Left renal cortex interstitium (tissue), 4 donors: ENCODE results near the gene PUSL1. TPM values are rescaled to one million over a fixed set of nuclear protein-coding genes. Genes with fewer than 3 reads are reported as not detected.

ENCODE experiments used
- DNase-seq, 4 donors: peaks; one replicate each; pipeline ENCODE4 v3.0.0-alpha.2; 2013; ENCODE audit warnings: low read depth in 4 of 4, low spot score in 2 of 4, missing footprints in 1 of 4
- polyA plus RNA-seq, 4 donors: library from polyadenylated mRNA; unstranded; fragments of 120-200 nt; gene quantifications; one replicate each; pipeline ENCODE4 v1.2.1, GENCODE V29; 2013; ENCODE audit not compliant: insufficient read length in 4 of 4

Gene PUSL1
- polyA plus RNA-seq, 4 donors = 7.3 to 12.4 (median 10.7) TPM

DNA sequence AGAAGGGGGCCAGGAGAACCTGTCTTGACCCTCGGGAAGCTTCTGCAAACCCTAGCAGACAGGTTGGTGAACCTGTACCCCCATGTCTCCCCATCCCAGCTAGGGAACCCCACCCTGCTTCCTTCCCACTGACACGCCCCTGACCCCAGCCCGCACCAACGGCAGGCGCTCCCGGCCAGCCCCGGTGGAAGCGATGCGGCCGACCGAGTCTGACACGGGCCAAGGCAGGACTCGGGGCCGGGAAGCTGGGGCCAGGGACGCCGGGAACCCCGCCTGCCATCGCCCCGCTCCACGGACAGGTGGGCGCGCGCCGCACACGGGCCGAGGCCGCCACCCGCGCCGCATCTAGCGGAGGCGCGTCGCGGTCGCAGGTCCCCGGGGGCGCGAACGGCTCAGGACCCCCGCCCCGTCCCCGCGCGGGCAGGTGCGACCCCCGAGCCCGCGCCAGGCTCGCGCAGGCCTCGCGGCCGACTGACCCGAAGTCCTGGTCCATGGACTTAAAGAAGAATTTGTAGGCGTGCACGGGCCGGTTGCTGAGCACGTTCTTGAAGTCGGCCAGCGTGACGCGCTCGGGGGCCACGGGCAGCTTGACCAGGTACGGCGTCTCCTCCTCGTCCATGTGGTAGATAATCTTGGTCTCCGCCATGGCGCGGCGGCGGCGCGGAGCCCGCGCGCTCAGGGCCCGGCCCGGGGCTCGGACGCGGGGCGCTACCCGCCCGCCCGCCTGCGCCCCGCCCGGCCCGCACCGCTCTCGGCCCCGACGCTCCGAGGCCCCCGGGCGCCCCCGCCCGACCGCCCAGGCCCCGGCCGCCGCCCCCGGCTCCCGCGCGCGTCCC lies 40.2 kb downstream of the PUSL1 start:
- DNase-seq = no peak

DNA sequence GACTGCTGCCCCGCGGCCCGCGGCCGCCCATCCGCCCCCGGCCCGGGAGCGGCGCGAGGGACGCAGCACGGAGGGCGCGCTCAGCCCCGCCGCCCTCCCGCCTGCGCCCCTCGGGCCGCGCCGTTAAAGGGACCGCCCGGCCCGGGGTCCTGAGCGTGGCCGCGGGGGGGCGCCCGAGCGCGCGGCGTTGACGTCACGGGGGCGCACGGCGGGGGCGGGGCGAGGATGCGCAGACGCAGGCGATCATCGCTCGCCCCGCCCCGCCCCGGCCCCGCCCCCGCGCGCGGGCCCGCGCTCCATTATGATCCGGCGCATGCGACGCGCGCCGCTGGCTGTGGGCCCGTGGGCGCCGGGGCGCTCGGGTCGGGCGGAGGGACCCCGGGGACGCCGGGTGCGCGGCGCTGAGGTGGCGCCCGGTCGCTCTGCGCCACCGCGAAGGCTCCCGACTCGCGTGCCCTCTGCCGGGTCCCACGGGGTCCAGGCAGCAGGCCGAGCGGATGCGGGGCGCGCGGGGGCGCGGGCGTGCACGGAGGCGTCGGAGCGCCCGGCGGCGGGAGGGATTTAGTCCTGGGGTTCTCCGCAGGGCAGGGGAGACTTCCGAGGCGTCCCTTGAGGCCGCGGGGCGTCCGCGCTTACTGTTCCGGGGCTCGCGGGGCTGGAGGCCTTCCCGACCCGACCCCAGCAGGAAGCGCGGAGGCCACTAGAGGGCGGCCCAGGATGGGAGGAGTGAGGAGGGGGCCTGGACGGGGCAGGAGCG lies 41.0 kb downstream of the PUSL1 start, which contains the start of gene DVL1:
TSS of gene DVL1 (minus strand) at position 163 of the 757 bp plus-strand sequence. CDS start 353 bp downstream, outside the sequence.
- no peak for DNase-seq

DNA sequence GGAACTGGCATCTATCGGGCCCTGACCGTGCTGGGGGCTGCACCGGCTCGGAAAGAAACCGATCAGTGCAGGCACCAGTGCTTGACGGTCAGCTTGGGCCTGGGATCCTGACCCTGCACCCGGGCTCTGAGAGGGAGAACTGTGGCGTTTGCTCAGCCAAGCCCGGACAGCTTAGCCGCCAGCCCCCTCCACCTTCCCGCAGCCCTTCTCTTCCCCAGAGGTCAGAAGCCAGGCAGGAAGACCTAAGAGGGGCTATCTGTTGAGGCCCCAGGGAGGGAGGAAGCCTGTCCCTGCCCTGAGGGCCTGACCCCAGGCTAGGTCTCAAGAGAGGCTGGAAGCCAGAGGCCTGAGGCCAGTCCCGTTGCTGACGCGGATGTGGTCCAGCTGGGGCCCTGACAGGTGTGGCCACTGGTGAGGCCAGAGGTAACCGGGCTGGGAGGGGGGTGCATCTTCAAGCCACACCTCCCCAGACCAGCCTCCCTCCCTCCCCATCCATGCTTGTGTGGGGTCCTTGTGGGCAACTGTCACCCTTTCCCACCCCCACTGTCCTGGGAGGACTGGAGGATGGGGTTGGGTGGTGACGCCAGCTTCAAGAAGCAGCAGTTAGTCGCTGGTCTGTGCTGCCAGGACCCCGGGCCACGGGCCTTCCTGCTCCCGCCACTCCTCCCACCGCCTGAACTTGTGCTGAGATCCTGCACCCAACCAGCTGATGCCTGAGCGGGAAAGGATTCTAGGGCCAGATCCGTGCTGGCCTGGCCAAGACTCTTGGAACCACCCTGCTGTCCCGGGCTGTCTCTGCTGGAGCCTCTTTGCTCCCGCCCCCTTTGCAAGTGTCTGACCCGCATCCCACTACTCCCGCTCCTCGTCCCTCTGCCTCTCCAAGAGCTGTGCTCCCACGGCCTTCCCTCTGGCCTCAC lies 43.4 kb downstream of the PUSL1 start:
- DNase-seq = no peak

DNA sequence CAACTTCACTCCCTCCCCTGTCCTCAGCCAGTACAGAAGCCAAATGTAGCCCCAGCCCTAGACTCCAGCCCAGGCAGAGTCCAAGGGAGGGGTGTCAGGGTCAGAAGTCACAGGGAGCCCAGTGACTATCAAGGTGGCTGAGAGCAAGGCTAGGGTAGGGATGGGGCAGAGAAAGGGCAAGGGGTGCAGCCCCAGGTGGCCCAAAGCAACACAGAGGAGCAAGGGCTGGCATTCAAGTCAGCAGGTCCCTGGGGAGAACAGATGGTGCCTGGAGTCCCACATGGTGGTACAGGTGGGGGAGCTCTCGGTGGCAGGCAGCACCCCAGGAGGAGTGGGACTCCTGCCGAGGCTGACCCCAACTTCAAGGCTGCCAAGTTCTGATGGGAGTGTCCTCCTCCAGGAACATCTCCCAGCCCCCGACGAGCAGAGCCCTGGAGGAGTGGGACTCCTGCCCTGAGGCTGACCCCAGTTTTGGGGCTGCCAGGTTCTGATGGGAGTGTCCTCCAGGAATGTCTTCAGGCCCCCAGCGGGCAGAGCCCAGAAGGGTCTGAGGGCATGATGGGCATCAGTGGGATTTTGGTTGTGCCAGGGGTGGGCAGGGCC lies 44.5 kb downstream of the PUSL1 start:
- DNase-seq = no peak

GRCh38 chr1:1353389-1354151 lies 45.2 kb downstream of the PUSL1 start:
- DNase-seq = no peak

DNA sequence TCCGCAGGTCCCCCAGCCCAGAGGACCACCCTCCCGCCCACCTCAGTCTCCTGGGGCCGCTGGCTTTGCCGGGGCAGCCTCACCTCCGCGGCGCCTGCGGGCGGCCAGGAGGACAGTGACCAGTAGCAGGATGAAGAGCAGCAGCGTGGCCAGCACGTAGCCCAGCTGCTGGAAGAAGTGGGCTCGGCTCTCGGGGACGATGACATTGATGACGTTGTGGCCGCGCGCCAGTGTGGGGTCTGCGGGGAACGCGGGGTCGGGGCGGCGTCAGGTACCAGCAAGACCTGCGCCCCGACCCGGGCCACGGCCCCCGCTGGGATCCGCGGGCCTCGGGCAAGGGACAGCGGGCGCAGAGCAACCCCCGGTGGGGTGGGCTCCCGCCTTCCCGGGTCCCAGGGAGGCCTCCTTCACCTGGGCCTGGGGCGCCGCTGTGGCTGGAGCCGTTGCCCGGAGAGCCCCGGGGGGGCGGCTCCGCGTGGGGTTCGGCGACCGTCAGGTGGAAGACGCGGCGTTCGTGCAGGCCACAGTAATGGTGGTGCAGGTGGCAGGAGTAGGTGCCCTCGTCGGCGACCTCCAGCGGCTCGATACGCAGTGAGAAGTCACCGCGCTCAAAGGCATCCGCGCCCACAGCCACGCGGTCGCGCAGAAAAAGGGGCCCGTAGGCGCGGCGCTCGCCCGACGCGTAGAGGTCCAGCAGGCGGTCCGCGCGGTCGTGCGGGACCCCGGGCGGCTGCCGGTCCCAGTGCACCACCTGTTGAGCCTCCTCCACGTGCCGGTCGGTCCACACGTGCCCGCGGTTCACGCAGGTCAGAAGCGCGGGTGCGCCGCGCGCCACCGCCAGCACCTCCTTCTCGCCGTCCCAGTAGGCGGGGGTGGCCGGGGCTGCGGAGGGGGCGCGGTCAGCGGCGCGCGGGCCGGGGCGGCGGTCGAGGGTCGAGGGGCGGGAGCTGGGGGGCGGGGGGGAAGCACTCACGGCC lies 46.2 kb downstream of the PUSL1 start:
- no peak for DNase-seq

DNA sequence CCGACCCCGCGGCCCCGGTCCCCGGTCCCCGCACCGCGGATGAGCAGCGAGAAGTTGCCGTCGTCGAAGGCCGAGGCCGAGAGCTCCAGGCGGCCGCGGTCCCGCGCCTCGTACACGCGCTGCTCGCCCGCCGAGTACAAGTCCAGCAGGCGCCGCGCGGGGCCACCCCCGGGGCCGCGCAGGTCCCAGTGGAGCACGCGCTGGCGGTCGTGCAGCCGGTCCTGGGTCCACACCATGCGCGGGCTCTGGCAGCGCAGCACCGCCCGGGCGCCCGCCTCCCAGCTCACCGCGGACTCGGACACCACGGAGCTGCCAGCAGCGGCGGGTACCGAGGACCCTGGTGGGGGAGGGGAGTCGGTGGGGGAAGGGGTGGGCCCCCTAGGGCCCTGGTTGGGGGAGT lies 47.0 kb downstream of the PUSL1 start:
- no peak for DNase-seq

DNA sequence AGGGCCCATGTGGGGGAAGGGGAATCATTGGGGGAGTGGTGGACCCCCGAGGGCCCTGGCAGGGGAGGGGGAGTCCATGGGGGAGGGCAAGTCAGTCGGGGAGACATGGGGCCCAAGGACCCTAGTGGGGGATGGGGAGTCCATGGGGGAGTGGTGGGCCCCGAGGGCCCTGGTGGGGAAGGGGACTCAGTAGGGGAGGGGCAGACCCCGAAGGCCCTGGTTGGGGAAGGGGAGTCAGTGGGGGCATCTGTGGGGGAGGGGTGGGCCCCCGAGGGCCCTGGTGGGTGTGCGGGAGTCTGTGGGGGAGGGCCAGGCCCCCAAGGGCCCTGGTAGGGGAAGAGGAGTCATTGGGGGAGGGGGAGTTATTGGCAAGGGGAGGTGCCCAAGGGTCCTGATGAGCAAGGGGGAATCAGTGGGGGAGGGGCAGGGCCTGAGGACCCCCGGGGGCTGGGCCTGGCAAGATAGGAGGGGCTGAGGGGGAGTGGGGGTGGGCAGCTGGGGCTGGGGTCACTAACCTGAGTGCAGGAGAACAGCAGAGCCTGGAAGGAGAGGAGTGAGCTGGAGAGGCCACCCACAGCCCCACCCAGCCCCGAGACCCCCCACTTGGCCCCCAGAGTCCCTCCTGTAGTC lies 47.9 kb downstream of the PUSL1 start:
- DNase-seq = no peak

GRCh38 chr1:1356796-1357401 lies 48.5 kb downstream of the PUSL1 start:
- DNase-seq = no peak

DNA sequence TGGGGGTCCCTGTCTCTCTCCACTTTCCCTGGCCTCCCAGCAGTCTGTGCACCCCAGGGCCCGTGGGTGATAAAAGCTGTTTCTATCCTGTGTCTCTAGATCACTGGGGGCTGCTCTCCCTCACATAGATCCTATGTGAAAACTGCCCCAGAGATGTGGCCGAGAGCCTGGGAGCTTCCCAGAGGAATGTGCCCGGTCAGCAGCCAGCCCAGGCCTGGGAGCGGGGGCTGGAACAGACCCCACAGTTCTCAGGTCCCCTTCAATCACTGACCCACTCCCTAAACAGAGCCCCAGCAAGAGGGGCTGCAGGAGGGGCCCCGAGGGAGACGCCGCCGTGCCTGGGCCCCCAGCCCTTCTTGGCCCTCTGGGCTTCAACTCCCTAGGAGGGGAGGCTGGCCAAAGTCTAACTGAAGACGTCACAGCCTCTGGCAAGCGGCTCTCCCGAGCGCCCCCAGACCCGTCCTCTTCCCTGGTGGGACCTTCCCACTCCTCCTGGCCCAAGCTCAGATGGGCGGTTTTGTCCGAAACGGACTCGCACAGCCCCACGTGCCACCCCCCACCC lies 49.6 kb downstream of the PUSL1 start:
- no peak for DNase-seq

DNA sequence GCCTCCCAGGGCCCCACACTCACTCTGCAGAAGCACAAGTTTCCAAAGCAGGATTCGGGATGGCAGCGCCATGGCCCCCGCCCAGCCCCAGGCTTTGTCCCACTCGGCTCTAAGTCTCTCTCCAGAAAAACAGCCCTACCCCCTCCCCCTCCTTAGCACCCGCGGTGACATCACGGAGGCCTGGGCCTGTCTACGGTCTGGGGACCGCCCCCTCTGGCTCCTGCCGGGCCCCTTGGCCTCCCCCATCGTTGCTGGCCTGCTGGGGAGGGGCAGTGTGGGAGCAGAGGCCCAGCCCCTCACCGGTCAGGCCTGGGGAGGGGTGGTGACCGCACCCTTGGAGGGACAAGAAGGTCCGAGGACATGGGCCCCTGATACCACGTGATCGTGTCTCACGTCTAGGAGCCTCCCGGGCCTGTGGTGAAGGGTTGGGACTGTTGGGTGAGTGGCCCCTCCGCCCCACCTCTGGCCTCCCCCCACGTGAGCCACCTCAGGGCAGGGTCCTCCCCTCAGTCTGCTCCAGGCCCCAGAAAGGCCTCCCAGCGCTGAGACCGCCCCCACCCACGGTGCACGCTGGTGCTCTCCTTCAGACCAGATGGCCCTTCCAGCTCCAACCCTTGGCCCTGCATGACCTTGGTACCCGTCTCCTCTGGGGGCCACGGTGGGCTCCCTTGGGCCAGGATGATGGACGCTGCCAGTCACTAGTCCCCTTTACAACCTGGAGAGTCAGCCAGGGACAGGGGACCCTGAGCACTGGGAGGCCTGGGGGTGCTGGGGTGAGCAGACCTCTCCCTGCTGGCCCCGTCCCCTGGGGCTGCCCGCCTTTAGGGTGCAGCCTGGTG lies 50.3 kb downstream of the PUSL1 start, which contains the start of gene MXRA8:
TSS of gene MXRA8 (minus strand) at position 123 of the 839 bp plus-strand sequence. CDS start at position 72, 51 bp downstream.
- DNase-seq = no peak

DNA sequence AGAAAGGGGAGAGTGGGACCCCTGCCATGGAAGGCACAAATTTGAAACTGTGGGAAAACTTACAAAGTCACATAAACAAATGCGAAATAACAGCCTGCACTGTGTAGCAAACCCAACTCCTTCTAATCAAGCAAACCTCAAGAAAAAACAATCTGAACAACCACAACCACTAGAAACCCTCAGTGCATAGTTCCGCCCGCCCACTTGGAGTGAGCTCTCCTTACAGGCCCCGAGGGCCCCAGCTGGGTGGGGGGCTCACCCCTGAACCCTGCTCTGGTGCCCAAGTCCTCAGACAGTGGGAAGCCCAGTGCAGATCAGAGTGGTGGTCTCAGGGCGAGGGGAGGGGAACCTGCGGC lies 50.9 kb downstream of the PUSL1 start:
- no peak for DNase-seq

- no peak for DNase-seq
Observed at GRCh38 chr1:1359664-1360468, 51.5 kb downstream of the PUSL1 start.

DNA sequence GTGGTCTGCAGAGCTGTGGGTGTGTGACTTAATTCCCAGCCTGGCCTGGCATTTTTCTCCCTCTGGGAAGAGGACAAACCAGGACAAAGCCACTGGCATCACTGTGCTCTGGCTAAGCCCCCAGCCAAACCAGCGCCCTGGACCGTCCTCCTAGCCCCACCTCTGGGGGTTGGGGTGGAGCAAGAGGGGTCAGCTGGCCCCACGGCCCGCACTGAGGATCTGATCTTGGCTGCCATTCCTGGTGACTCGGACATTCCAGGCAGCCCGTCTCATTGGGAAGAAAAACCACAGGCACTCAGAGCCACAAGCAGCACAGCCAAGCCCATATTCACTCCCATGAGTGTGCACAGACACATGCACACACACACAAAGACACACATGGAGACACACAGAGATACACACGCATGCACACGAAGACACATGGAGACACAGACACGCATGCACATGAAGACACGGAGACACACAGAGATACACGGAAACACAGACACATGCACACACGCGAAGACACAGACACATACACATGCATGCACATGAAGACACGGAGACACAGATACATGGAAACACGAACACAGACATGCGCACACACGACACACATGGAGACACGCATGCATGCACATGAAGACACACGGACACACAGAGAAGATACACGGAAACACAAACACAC lies 52.2 kb downstream of the PUSL1 start:
- no peak for DNase-seq
